GM12892 (cell line): ENCODE data around the gene DNAAF9.

Experiments used
- POLR2A ChIP-seq: IDR thresholded peaks from 2 replicates; pipeline ENCODE4 v1.6.1; 2011; ENCODE audit warnings: low read depth, low read length, control low read depth
- POLR2AphosphoS5 ChIP-seq: IDR thresholded peaks from 2 replicates; pipeline ENCODE4 v1.6.1; 2011; ENCODE audit warnings: low read depth, low read length, control low read depth
- TAF1 ChIP-seq: IDR thresholded peaks from 2 replicates; pipeline ENCODE4 v1.6.1; 2011; ENCODE audit warnings: low read depth, mild to moderate bottlenecking, control low read depth, low read length, borderline replicate concordance

DNA sequence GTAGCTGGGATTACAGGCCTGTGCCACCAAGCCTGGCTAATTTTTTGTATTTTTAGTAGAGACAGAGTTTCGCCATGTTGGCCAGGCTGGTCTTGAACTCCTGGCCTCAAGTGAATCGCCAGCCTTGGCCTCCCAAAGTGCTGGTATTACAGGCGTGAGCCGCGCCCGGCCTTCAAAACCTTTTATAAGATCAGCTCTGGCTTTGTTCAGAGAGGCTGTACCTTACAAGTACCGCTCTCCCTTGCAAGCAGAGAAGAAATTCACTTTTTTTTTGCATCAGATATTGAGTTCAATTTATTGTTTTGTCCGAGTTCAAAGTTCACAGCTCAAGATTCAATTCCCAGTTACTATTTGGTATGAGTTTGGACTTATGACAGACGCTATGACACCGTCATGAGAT lies 1.9 kb upstream of the DNAAF9 start:
- TF ChIP-seq POLR2A (no peak), POLR2AphosphoS5 (no peak), TAF1 (no peak)
